HL-60 (cell line): Measurements from ENCODE around the gene TTC22.

Experiments
- DNase-seq, 2 experiments: peaks; one replicate each; pipeline ENCODE4 v3.0.0-alpha.2; 2010 to 2020; ENCODE audit warnings: low read depth in 1 of 2, low spot score in 1 of 2
- H3K27ac ChIP-seq: fragments of 250-450 bp; sonication (Bioruptor Pico); replicated peaks from 2 replicates; pipeline ENCODE4 v1.5.1; 2020; ENCODE audit warnings: mild to moderate bottlenecking, moderate library complexity
- H3K27me3 ChIP-seq: fragments of 250-450 bp; sonication (Bioruptor Pico); 2 replicates; pipeline ENCODE4 v1.5.1; 2021; ENCODE audit warnings: mild to moderate bottlenecking, moderate library complexity; ENCODE audit not compliant: insufficient read depth, poor library complexity, severe bottlenecking
- H3K4me3 ChIP-seq: replicated peaks from 2 replicates; pipeline ENCODE4 v1.5.1; 2011; ENCODE audit warnings: mild to moderate bottlenecking, control low read depth, low read length; ENCODE audit not compliant: insufficient read depth
- CTCF ChIP-seq: IDR thresholded peaks from one replicate; pipeline ENCODE4 v1.5.1; 2011; ENCODE audit warnings: low read length, control low read depth, inconsistent platforms; ENCODE audit not compliant: insufficient read depth
- GABPA ChIP-seq: IDR thresholded peaks from 2 replicates; pipeline ENCODE4 v1.6.1; 2012; ENCODE audit warnings: low read depth
- POLR2AphosphoS5 ChIP-seq: IDR thresholded peaks from 2 replicates; pipeline ENCODE4 v1.6.1; 2012; ENCODE audit warnings: low read depth
- REST ChIP-seq: IDR thresholded peaks from 2 replicates; pipeline ENCODE4 v1.6.1; 2012; ENCODE audit warnings: low read depth; ENCODE audit not compliant: insufficient replicate concordance
- SPI1 ChIP-seq: IDR thresholded peaks from 2 replicates; pipeline ENCODE4 v1.6.1; 2012; ENCODE audit warnings: low read depth, mild to moderate bottlenecking, borderline replicate concordance

Gene TTC22

GRCh38 chr1:54784066-54784465 is 17.1 kb downstream of the TTC22 start:
- no peak overlapping the region for H3K4me3 ChIP-seq
- TF ChIP-seq CTCF (no peak), GABPA (no peak), REST (no peak), POLR2AphosphoS5 (no peak), SPI1 (no peak)
- H3K27me3 ChIP-seq: no peaks in the 10 kb centered on the region
- no peak overlapping the region for H3K27ac ChIP-seq
- no peak for DNase-seq

- no peak for DNase-seq
- no peaks in the 10 kb centered on the region for H3K27me3 ChIP-seq
- H3K27ac ChIP-seq: no peak overlapping the region
- no peak overlapping the region for H3K4me3 ChIP-seq
- TF ChIP-seq POLR2AphosphoS5 (no peak), CTCF (no peak), SPI1 (no peak), REST (no peak)
Observed at GRCh38 chr1:54782588-54782987, 18.5 kb downstream of the TTC22 start.

GRCh38 chr1:54782156-54782555 is 19.0 kb downstream of the TTC22 start:
- TF ChIP-seq REST: no peak
- TF ChIP-seq CTCF: no peak
- no peak for TF ChIP-seq SPI1
- no peak for TF ChIP-seq GABPA
- TF ChIP-seq POLR2AphosphoS5: no peak
- Histone ChIP-seq H3K4me3 (no peak overlapping the region), H3K27ac (no peak overlapping the region), H3K27me3 (no peaks in the 10 kb centered on the region)
- no peak for DNase-seq
